Measurements from ENCODE around the gene SEC24B.
"Not testable (repeated sequence)": the region's sequence is repeated elsewhere in the genome, so short reads cannot be mapped to it uniquely, and the experiment has no call there.

DNA sequence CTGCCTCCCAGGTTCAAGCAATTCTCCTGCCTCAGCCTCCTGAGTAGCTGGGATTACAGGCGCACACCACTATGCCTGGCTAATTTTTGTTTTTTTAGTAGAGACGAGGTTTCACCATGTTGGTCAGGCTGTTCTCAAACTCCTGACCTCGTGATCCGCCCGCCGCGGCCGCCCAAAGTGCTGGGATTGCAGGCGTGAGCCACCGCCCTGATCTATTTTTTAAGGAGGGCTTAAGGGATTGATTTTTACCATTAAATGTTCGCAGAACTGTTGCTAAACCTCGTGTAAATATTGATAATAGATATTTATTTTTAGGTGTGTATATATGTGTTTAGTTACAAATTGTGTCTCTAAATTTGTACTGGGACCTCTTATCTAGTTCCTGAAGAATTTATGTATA lies 79.8 kb downstream of the SEC24B start:
- TF ChIP-seq, protein P1, sequence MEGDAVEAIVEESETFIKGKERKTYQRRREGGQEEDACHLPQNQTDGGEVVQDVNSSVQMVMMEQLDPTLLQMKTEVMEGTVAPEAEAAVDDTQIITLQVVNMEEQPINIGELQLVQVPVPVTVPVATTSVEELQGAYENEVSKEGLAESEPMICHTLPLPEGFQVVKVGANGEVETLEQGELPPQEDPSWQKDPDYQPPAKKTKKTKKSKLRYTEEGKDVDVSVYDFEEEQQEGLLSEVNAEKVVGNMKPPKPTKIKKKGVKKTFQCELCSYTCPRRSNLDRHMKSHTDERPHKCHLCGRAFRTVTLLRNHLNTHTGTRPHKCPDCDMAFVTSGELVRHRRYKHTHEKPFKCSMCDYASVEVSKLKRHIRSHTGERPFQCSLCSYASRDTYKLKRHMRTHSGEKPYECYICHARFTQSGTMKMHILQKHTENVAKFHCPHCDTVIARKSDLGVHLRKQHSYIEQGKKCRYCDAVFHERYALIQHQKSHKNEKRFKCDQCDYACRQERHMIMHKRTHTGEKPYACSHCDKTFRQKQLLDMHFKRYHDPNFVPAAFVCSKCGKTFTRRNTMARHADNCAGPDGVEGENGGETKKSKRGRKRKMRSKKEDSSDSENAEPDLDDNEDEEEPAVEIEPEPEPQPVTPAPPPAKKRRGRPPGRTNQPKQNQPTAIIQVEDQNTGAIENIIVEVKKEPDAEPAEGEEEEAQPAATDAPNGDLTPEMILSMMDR (IDR thresholded peaks at IDR 0.05), result not testable (repeated sequence)
- TF ChIP-seq POLR2AphosphoS5, POLR2A (IDR thresholded peaks at IDR 0.05): not testable (repeated sequence)
